Heart left ventricle (tissue), 16 donors: ENCODE results near the gene DIRAS2. TPM values are rescaled to one million over a fixed set of nuclear protein-coding genes. Genes with fewer than 3 reads are reported as not detected.

Experiments used
- ATAC-seq, 4 donors: fragments of 200-7000 bp; cut with Tn5 transposase; one replicate each; pipeline ENCODE4 v1.9.1; 2020 to 2022; ENCODE audit warnings: moderate library complexity in 4 of 4, mild to moderate bottlenecking in 3 of 4, moderate number of reproducible peaks in 1 of 4
- DNase-seq, 5 donors: peaks; one replicate each; pipeline ENCODE4 v3.0.0-alpha.2; 2020
- H3K27ac ChIP-seq, 12 donors: fragments of 200-600 bp; sonication (generic) in 4 of 12; one replicate each; pipeline versions ENCODE4 v1.5.0 to v1.8.0; 2016 to 2022; ENCODE audit warnings: mild to moderate bottlenecking in 2 of 12
- H3K27me3 ChIP-seq, 9 donors: fragments of 200-600 bp; sonication (generic) in 2 of 9; one replicate each; pipeline versions ENCODE4 v1.5.1 to v1.8.0; 2016 to 2022; ENCODE audit warnings: mild to moderate bottlenecking in 3 of 9
- H3K36me3 ChIP-seq, 9 donors: fragments of 200-600 bp; sonication (generic) in 2 of 9; one replicate each; pipeline versions ENCODE4 v1.5.0 to v1.8.0; 2018 to 2022; ENCODE audit warnings: mild to moderate bottlenecking in 2 of 9
- H3K4me1 ChIP-seq, 12 donors: fragments of 200-600 bp; sonication (generic) in 4 of 12; one replicate each; pipeline versions ENCODE4 v1.5.0 to v1.8.0; 2016 to 2022; ENCODE audit warnings: mild to moderate bottlenecking in 3 of 12
- H3K4me3 ChIP-seq, 12 donors: fragments of 200-600 bp; sonication (generic) in 4 of 12; one replicate each; pipeline versions ENCODE4 v1.5.0 to v1.8.0; 2017 to 2022; ENCODE audit warnings: mild to moderate bottlenecking in 9 of 12, moderate library complexity in 4 of 12
- H3K9me3 ChIP-seq, 12 donors: fragments of 200-600 bp; sonication (generic) in 4 of 12; one replicate each; pipeline versions ENCODE4 v1.5.0 to v1.8.0; 2016 to 2022; ENCODE audit warnings: mild to moderate bottlenecking in 1 of 12
- POLR2A ChIP-seq, 2 donors: fragments of 450-650 bp; IDR thresholded peaks; one replicate each; pipeline ENCODE4 v1.6.1; 2017; ENCODE audit warnings: antibody characterized with exemption in 2 of 2, mild to moderate bottlenecking in 2 of 2, moderate library complexity in 2 of 2
- WGBS, 4 donors: extraction: QIAGEN DNeasy Blood & Tissue Kit in 2 of 4; methylation state at CpG; one replicate each; pipeline versions ENCODE4 v1.1.5 to v1.1.7; 2013 to 2018; 5-methylcytosine and 5-hydroxymethylcytosine counted together
- intact Hi-C, 10 donors: fragments of 100-400 bp; cut with DNase I; formaldehyde crosslinking; loops; one replicate each; pipeline versions ENCODE4 v1.11.1 to v1.14.2; 2022
- polyA plus RNA-seq, 2 donors: library from polyadenylated mRNA; stranded (reverse); fragments of 200-250 nt; gene quantifications; one replicate each; pipeline ENCODE4 v1.2.3, GENCODE V29; 2013
- total RNA-seq, 9 donors: library from RNA; depleted of rRNA in 2 of 9; stranded (reverse); fragments of >200 nt in 2 of 9; fragmentation: NEBNext Ultra II Directional in 3 of 9; extraction: Animal tissue kit (Norgen Biotek cat#: 25700) in 3 of 9; gene quantifications; one replicate each; pipeline versions ENCODE4 v1.1.0 to v1.2.4, GENCODE V29; 2016 to 2023
- TF ChIP-seq, protein P1 (sequence below), 12 donors: fragments of 200-600 bp; sonication (generic) in 4 of 12; IDR thresholded peaks; one replicate each; pipeline versions ENCODE4 v1.5.0 to v1.8.0; 2018 to 2022; ENCODE audit warnings: antibody characterized with exemption in 12 of 12, mild to moderate bottlenecking in 5 of 12
- donor health status: ischemic (EF 13 %, LVEDD 7.1; RV severe dilation, severe dysfunction).
- donor health status: healthy with polysubstance abuse.
- donor health status: DM: no; HTN: yes; CAD: no.
- donor health status: DM: no; HTN: no; CAD: no.
- donor health status: ischemic (EF 25% LVEDD 6.9; RV normal size, moderate dysfunction).
- donor health status: ischemic (EF 25% LVEDD 5.7; RV mildly dilated, moderate dysfunction).
- donor health status: healthy.
- donor health status: DM: yes; HTN: yes; CAD: no.
- donor health status: ischemic (EF 35%, LVEDD 5.7; RV mildly dilated, moderate dysfunction).
- donor health status: nonischemic (EF 11% LVEDD 7.7; RV severe dilation, severe dysfunction).
- donor health status: DM: yes; HTN: yes; CAD: no.
- donor health status: PGD.
- donor health status: ischemic (EF 29% LVEDD 5.4; RV normal size, mild dysfunction).
- donor health status: nonischemic (EF 23%, LVEDD 6.1; RV moderate dilation, normal function).

Gene DIRAS2
- total and polyA plus RNA-seq, 11 donors = 0.09 to 0.96 (median 0.15) TPM; not detected in 7

DNA sequence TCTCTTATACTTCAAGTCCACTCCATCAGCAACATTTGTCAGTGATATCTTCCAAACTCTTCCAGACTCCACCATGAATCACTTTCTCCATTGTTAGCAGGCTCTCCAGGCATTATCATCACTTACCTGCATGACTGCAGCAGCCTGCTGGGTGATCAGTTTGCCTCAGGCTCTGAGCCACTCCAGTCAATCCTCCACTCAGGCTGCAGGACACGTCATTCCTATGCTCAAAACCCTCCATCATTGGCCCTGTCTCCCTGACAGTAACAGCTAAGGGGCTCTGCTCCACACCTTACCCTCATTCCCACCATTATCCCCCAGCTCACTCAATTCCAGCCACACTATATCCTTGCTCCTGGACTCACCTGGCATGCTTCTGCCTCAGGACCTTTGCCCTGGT is 10.7 kb downstream of the DIRAS2 start:
- Histone ChIP-seq H3K4me1 (no peaks in the 10 kb centered on the region), H3K27me3 (peaks cover 0 to 4% (median 0%) of the 10 kb centered on the region in 9 donors), H3K27ac (no peak overlapping the region), H3K9me3 (no peaks in the 10 kb centered on the region), H3K4me3 (no peak overlapping the region), H3K36me3 (no peaks in the 10 kb centered on the region)
- ATAC-seq = no peak
- intact Hi-C loops = no loop called here
- TF ChIP-seq, protein P1, sequence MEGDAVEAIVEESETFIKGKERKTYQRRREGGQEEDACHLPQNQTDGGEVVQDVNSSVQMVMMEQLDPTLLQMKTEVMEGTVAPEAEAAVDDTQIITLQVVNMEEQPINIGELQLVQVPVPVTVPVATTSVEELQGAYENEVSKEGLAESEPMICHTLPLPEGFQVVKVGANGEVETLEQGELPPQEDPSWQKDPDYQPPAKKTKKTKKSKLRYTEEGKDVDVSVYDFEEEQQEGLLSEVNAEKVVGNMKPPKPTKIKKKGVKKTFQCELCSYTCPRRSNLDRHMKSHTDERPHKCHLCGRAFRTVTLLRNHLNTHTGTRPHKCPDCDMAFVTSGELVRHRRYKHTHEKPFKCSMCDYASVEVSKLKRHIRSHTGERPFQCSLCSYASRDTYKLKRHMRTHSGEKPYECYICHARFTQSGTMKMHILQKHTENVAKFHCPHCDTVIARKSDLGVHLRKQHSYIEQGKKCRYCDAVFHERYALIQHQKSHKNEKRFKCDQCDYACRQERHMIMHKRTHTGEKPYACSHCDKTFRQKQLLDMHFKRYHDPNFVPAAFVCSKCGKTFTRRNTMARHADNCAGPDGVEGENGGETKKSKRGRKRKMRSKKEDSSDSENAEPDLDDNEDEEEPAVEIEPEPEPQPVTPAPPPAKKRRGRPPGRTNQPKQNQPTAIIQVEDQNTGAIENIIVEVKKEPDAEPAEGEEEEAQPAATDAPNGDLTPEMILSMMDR (IDR thresholded peaks at IDR 0.05) = no peak
- no peak for TF ChIP-seq POLR2A (IDR thresholded peaks at IDR 0.05)
- no peak for DNase-seq
- 64 to 71% (median 64%) methylated on average over 1 of the region's 1 CpG for WGBS, 4 donors

DNA sequence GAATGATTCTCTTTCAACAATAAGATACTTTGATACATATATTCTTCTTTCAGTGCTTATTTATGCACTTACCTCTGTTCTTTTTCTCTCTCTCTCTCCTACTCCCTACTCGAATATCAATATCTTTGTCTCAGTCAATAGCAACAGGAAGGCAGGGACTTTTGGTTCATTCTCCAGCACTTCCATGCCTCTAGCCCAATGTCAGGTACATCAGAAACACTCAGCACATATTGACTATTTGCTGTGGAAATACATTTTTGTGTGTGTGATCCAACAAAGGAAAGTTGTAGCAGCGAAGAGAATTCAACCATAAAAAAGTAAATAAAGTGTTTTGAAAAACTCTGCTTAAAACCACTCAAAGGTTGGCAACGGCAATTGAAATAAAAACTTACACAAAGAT is 12.6 kb downstream of the DIRAS2 start:
- 76 to 83% (median 78%) methylated on average over 3 of the region's 3 CpGs for WGBS, 4 donors
- H3K4me1 ChIP-seq = no peaks in the 10 kb centered on the region
- TF ChIP-seq POLR2A (IDR thresholded peaks at IDR 0.05) = no peak
- TF ChIP-seq, protein P1 (IDR thresholded peaks at IDR 0.05) = no peak

DNA sequence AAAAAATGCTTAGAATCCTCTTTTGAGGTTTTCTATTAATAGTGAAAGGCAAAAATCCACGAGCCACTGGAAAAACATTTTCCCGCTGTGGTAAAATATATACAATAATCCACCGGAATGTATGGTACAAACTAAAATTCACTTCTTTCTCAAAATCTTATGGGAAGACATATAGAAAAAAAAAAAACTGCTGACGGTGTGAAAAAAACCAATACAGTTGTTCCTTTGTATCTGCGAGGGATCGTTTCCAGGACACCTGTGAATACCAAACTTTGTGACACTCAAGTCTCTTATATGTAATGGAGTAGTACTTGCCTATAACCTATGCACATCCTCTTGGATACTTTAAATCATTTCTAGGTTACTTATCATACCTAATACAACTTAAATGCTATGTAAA is 13.3 kb downstream of the DIRAS2 start:
- Histone ChIP-seq H3K27me3 (peaks cover 0 to 4% (median 0%) of the 10 kb centered on the region in 9 donors), H3K4me1 (no peaks in the 10 kb centered on the region), H3K9me3 (no peaks in the 10 kb centered on the region), H3K4me3 (no peak overlapping the region), H3K27ac (no peak overlapping the region), H3K36me3 (no peaks in the 10 kb centered on the region)
- 88 to 91% (median 90%) methylated on average over 6 of the region's 6 CpGs for WGBS, 4 donors
- DNase-seq (no peak), ATAC-seq (no peak)
- intact Hi-C loops = no loop called here
- TF ChIP-seq POLR2A (IDR thresholded peaks at IDR 0.05) = no peak
- TF ChIP-seq, protein P1 (IDR thresholded peaks at IDR 0.05) = no peak

More for the DNA sequence above, 12.6 kb downstream of the DIRAS2 start:
- intact Hi-C loops = no loop called here
- no peaks in the 10 kb centered on the region for H3K9me3 ChIP-seq
- no peaks in the 10 kb centered on the region for H3K36me3 ChIP-seq
- no peak for DNase-seq
- no peak for ATAC-seq
- no peak overlapping the region for H3K4me3 ChIP-seq
- peaks cover 0 to 4% (median 0%) of the 10 kb centered on the region in 9 donors for H3K27me3 ChIP-seq
- no peak overlapping the region for H3K27ac ChIP-seq

DNA sequence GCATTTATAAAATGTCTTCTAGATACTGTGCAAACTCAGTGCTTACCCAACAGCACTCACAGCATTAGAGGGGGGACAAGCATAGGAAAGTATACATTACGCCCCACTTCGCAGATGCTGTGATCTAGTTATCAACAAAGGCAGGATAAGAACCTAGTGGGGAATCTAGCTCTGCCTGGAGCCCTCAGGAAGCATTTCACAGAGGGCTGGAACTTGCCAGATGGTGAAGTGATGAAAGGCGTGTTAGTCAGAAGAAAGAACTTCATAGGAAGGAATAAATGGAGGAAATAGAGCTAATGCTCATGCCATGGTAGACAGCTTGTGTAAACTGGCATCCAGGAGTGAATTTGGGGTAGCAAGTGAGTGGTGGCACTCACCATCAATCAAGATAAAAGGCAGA is 25.8 kb downstream of the DIRAS2 start:
- Histone ChIP-seq H3K4me3 (no peak overlapping the region), H3K27me3 (peaks cover 0 to 11% (median 0%) of the 10 kb centered on the region in 9 donors), H3K27ac (no peak overlapping the region), H3K9me3 (no peaks in the 10 kb centered on the region), H3K4me1 (no peaks in the 10 kb centered on the region), H3K36me3 (no peaks in the 10 kb centered on the region)
- TF ChIP-seq POLR2A (IDR thresholded peaks at IDR 0.05) = no peak
- TF ChIP-seq, protein P1 (IDR thresholded peaks at IDR 0.05) = no peak
- 35 to 49% (median 44%) methylated on average over 3 of the region's 3 CpGs for WGBS, 4 donors
- no peak for DNase-seq
- no peak for ATAC-seq
- intact Hi-C loops = no loop called here
